Measurements from ENCODE around the gene ATF1.
"Not testable (repeated sequence)": the region's sequence is repeated elsewhere in the genome, so short reads cannot be mapped to it uniquely, and the experiment has no call there.

- not testable (repeated sequence) for TF ChIP-seq CTCF, POLR2A (IDR thresholded peaks at IDR 0.05)
These were observed 91.3 kb downstream of the ATF1 start for GRCh38 chr12:50855218-50855617.

All from adrenal gland (tissue), 5 donors.